HG03457 (cell line): ENCODE measurements around the gene GALNT8.

Experiments
- ATAC-seq: cut with Tn5 transposase; IDR thresholded peaks from one replicate; pipeline ENCODE4 v1.9.1; 2021; ENCODE audit warnings: moderate number of reproducible peaks; ENCODE audit not compliant: unreplicated experiment

GALNT8 gene

DNA sequence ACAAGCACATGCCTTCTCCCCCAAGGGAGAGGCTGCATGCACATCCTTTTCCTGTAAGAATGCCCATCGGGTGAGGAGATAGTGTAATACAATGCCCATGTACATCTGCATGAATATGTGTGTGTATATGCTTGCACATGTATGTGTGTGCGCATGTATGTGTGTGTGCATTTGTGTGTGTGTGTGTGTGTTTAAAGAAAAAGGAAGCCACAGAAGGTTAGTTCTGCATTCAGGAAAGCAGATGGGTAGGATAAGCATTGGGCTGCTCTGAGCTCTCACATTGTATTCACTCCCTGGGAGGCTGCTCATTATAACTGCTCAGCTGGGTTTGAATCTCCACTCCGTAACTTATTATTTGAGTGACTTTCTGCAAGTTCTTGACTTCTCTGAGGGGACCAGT is 74.3 kb downstream of the GALNT8 start:
- ATAC-seq = no peak

- no peak for ATAC-seq
These were observed 76.0 kb downstream of the GALNT8 start for GRCh38 chr12:4796216-4796615.

DNA sequence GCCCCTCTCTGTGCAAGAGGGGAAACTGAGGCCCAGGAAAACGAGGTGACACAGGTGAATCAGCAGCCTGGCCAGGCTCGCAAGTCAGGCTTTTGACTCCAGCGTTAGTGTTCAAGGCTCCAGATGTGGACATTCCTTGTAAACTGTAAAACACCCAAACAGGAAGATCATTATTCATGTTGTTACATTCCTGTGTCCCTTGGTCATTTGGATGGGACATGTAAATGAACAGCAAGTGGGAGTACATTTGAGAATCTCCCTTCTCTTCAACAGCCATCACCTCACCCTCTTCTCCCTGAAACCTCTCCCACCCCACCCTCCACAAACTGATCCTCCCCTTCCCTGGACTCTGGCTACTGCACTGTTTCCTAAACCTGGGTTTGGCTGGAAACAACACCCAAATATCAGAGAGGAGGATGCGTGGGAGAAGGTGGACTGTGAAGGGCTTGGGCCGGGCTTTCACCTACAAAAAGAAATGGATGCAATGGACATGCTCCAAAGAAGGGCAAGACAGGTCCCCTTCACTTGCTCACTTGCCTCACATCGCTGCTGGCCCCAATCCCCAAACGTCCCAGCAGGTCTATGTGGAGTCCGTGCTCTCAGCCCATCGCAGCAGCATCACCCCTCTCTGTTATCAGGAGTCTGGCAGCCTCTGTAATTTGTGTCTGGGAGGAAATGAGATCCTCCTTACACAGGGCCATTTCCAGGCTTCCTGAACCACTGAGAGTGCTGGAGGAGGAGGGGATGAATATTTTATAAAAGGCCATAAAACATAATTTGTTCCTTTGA is 76.7 kb downstream of the GALNT8 start:
- no peak for ATAC-seq

GRCh38 chr12:4800555-4800954 is 80.4 kb downstream of the GALNT8 start:
- no peak for ATAC-seq

DNA sequence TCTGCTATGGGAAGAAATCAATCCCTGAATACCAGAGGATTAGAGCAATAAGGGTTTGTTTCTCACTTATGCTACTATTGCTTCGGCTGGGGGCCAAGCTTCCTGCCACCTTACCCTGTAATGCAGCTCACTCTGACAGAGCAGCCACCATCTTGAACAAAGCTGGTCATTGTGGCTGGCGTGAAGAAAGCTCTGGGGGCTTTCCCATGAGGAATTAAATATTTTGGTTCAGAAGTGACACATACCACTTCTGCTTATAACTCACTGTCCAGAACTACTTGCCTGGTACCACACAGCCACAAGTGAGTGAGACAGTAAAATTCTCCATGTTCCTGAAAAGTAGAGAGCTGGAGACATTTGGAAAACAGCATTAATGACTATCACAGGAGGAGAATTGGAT is 82.6 kb downstream of the GALNT8 start:
- no peak for ATAC-seq

GRCh38 chr12:4806439-4807115 is 86.4 kb downstream of the GALNT8 start:
- no peak for ATAC-seq

DNA sequence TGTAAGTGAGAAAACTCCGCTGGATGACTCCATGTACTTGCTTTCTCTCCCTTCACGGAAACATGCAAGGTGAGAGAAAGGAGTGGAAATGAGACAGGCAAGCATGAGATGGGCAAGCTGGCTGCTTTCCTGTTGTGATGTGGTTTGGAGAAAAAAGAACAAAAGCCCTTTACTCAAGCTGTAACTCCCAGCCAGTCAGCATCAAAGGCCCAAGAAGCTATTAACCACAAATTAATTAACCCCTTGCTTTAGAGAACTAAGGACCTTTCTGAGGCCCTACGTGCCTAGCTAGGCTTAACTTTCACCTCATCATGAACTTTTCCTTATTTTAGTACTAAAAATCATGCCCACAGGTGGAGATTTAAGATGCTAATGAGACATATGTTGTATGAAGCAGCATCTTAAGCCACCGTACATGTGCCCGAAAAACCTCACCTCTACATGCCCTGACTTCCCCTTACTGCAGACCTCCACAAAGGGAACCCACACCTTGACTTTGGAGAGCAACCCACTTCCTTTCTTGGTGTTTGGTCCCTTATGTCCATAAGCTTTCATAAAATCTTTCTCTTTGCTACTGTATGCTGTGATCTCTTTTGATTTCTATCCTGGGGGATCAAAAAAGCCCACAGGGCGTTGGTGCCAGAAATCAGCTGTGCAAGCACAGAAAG is 87.0 kb downstream of the GALNT8 start:
- ATAC-seq = no peak

GRCh38 chr12:4807813-4808212 is 87.6 kb downstream of the GALNT8 start:
- ATAC-seq = no peak

DNA sequence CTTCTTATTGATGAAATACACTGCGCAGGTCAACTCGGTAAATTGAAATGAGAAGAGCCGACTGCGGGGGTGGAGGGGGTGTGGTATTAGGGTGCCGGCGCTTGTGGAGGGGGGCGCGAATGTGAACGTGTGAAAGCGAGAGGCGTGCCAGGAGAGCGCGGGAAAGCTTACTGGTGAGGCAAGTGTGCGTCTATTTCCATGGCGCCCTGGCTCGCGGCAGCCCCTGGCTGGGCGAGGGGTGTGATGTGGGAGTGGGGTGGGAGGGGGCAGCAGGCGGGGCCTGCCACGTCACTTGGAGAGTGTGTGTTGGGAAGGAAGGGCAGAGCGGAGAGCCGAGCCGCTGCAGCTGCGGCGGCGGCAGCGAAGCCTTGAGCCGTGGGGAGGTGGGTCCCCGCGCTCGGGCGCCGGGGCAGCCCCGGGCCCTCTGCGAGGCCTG is 88.8 kb downstream of the GALNT8 start:
- no peak for ATAC-seq

- ATAC-seq = no peak
These were observed 89.4 kb downstream of the GALNT8 start for GRCh38 chr12:4809449-4810218.

DNA sequence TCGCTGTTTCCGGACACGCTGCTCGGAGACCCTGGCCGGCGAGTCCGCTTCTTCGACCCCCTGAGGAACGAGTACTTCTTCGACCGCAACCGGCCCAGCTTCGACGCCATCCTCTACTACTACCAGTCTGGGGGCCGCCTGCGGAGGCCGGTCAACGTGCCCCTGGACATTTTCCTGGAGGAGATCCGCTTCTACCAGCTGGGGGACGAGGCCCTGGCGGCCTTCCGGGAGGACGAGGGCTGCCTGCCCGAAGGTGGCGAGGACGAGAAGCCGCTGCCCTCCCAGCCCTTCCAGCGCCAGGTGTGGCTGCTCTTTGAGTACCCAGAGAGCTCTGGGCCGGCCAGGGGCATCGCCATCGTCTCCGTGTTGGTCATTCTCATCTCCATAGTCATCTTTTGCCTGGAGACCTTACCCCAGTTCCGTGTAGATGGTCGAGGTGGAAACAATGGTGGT is 90.0 kb downstream of the GALNT8 start:
- ATAC-seq = no peak

DNA sequence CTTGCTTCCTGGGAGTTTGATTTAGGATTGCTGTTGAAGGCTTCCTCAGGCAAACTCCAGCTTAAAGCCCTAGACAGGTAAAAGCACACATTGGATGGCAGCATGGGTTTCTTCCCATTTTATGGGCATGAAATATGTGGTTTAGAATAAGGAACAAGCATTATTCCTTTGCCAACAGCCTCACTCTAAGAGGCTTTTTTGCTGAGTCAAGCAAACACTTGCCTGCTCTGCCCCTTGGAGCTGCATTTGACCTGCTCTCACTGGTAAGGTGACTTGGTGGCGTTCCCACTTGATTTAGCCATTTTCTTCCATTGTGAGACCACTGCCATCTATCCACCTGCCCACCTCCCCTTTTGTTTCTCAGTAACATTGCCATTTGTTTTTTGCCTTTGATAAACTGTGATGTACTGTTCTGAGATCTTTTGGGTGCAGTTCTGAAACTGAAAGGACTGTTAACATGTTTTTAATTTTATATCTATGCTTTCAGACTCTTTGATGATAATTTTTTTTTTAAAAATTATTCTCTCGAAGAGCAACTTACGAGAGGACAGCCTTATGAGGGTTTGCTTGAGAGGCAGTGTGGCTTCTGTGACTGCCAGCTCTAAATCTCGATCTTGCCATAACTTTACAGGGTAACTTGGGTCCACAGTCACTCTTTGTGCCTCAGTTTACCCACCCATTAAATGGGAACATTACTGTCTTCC is 92.6 kb downstream of the GALNT8 start:
- no peak for ATAC-seq

DNA sequence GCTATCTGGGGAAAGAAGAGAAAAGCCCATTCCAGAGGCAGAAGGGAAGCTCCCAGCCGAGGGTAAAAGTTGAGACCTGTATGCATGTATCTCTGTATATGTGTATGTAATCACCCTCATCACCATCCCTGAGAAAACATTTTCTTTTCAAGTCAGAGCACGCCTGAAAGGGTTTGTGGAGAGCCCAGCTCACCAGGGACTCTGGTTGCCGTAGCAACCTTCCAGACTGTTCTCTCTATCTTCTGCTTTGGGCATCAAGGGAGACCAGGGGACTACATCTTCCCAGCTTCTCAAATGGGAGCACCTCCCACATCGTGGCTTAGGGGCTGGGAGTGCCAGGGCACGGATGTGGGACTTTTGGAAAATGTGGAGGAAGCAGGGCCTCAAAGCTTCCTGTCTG is 93.5 kb downstream of the GALNT8 start:
- ATAC-seq = no peak

- ATAC-seq = no peak
These were observed 94.3 kb downstream of the GALNT8 start for GRCh38 chr12:4814485-4814884.

DNA sequence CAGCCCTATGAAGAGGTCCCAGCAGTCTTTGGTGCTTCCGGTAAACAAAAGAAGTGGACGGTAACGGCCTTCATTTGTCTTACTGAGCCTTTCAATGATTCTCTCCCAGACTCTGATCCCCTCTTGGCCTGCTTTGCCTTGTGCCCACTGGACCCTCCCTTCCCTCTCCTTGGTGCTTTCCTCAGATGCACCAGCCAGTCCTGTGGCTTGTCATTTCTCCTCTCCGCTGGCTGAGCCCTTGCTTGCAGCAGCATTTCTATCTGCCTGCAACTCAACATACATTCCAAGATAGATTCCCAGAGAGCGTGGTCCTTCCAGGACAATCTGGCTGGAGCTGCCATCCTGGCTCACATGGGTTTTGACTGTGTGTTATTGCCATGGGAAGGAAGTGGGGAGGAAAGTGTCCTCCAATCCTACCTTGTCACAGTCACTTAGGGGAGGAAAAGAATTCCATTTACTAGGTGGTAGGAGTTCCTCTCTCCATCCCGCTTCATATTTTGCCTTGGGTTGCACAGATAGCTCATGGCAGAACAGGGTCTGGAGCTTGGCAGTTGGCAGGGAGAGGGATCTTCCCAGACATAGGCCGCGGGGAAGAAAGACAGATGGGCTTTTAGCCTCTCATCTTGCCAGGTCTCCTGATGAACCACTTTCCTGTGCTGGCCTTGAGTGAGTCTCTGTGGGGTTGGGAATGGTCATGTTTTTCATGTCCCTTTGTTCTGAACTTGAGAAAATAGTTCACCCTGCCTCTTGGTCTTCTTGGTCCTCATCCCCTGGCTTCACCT is 96.7 kb downstream of the GALNT8 start:
- no peak for ATAC-seq

- no peak for ATAC-seq
These were observed 97.7 kb downstream of the GALNT8 start for GRCh38 chr12:4817880-4818279.

DNA sequence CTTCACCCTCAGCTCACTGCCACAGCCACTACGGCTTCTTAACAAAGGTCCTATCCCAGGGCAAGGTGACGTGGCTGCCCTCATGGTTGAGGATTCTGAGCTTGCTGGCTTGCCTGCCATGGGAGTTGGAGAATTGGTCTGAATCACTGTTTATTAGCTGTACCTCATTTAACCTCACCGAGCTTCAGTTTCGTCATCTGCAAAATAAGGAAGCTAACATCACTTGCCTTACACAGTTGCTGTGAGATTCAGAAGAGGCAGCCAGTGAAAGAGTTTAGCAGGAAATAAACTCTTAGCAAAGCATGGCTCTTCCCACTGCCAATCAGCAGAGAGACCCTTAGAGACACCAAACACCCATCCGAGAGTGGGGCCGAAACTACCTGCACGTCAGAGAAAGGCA is 99.5 kb downstream of the GALNT8 start:
- ATAC-seq = no peak

- no peak for ATAC-seq
These were observed 100.8 kb downstream of the GALNT8 start for GRCh38 chr12:4820971-4821370.
